ENCODE results near the gene TLX3.

Gene TLX3

DNA sequence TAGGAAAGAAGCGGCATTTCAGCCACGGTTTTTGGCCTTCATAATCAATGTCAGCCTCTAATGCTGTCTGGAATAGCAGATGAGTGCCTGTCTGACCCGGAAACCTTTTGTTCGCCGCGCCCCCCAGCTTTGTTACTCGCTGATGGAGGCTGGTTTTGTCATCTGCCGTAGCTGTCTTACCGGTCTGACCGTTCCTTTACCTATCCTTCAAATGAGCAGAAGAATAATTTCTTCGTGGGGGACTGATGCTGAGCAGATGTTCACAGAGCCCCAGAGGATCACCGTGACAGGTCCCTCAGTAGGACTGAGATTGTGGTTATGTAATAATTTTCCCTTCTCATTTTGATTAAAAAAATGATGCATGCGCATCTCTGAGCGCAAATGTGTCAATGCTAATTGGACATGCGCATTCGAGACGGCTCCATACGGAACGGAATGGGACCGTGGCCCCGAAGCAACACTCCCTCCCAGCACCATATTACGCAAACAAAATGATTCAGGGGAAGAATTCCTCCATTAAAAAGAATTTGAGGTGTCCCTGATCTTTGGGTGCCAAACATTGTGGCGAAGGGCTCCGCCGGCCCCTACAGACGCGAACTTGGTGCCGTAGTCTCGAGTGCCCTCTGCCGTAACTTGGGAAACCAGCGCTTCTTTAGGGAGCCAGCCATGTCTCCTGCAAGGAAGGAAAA lies 27.6 kb downstream of the TLX3 start:
- TF ChIP-seq, protein P1, sequence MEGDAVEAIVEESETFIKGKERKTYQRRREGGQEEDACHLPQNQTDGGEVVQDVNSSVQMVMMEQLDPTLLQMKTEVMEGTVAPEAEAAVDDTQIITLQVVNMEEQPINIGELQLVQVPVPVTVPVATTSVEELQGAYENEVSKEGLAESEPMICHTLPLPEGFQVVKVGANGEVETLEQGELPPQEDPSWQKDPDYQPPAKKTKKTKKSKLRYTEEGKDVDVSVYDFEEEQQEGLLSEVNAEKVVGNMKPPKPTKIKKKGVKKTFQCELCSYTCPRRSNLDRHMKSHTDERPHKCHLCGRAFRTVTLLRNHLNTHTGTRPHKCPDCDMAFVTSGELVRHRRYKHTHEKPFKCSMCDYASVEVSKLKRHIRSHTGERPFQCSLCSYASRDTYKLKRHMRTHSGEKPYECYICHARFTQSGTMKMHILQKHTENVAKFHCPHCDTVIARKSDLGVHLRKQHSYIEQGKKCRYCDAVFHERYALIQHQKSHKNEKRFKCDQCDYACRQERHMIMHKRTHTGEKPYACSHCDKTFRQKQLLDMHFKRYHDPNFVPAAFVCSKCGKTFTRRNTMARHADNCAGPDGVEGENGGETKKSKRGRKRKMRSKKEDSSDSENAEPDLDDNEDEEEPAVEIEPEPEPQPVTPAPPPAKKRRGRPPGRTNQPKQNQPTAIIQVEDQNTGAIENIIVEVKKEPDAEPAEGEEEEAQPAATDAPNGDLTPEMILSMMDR (IDR thresholded peaks at IDR 0.05; ENCODE audit: borderline replicate concordance, control extremely low read depth, extremely low read depth, insufficient read depth, missing control alignments): peak; percentile 27
- in situ Hi-C loops (cut with MboI; ENCODE audit: low sequenced_read_pairs, unreplicated experiment): loop anchor here (25.0 kb wide), 1 partner anchor 599 kb away; no protein-coding TSS in a partner anchor
- DNase-seq (ENCODE audit: low spot score): no peak

DNA sequence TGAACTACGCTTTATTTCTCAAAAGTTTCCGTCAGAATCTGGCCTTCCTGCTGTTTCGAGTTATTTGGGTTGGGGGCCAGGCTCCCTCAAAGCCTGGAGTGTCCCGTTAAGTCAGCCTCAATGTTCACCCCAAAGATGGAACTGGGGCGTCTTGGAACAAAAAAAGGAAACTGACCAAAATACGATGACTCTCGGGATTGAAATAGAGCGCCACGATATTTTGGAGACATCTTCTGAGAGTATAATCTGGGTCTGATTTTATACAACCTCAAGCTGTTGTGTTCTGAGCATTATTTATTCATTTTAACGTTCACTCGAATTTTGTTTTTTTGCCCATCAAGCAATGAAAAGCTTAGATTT lies 28.1 kb downstream of the TLX3 start:
- TF ChIP-seq, protein P1 (IDR thresholded peaks at IDR 0.05; ENCODE audit: borderline replicate concordance, control extremely low read depth, extremely low read depth, insufficient read depth, missing control alignments): no peak
- DNase-seq (ENCODE audit: low spot score): no peak
- in situ Hi-C loops (cut with MboI; ENCODE audit: low sequenced_read_pairs, unreplicated experiment): loop anchor here (25.0 kb wide), 1 partner anchor 600 kb away; no protein-coding TSS in a partner anchor

- in situ Hi-C loops (cut with MboI; ENCODE audit: low sequenced_read_pairs, unreplicated experiment): loop anchor here (25.0 kb wide), 1 partner anchor 603 kb away; no protein-coding TSS in a partner anchor
- TF ChIP-seq, protein P1 (IDR thresholded peaks at IDR 0.05; ENCODE audit: borderline replicate concordance, control extremely low read depth, extremely low read depth, insufficient read depth, missing control alignments): no peak
- no peak for DNase-seq (ENCODE audit: low spot score)
These were observed 31.0 kb downstream of the TLX3 start for GRCh38 chr5:171340042-171340441.

DNA sequence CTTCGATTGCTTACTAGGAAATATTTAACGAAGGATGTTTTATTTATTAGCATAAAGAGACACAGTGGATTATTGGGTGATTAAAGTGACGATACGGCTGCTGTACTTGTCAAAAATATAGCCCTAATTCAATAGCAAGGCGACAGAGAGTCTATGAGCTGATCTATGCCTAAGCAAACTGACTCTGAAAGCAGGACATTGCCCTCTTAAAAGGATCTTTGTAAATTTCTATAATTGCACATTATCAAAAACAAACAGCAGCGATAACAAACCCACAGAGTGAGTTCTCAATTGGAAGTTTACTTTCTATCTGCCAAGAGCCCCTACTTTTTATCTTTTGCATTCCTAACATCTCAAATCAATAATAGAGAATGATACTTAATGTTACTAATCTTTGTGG lies 31.4 kb downstream of the TLX3 start:
- in situ Hi-C loops (cut with MboI; ENCODE audit: low sequenced_read_pairs, unreplicated experiment): loop anchor here (25.0 kb wide), 1 partner anchor 603 kb away; no protein-coding TSS in a partner anchor
- no peak for DNase-seq (ENCODE audit: low spot score)
- TF ChIP-seq, protein P1 (IDR thresholded peaks at IDR 0.05; ENCODE audit: borderline replicate concordance, control extremely low read depth, extremely low read depth, insufficient read depth, missing control alignments): no peak

GRCh38 chr5:171342362-171343111 lies 33.5 kb downstream of the TLX3 start:
- TF ChIP-seq, protein P1 (IDR thresholded peaks at IDR 0.05; ENCODE audit: borderline replicate concordance, control extremely low read depth, extremely low read depth, insufficient read depth, missing control alignments): peak; percentile 52
- DNase-seq (ENCODE audit: low spot score): peak; percentile 67
- in situ Hi-C loops (cut with MboI; ENCODE audit: low sequenced_read_pairs, unreplicated experiment): loop anchor here (25.0 kb wide), 1 partner anchor 605 kb away; no protein-coding TSS in a partner anchor

- DNase-seq (ENCODE audit: low spot score): no peak
- TF ChIP-seq, protein P1 (IDR thresholded peaks at IDR 0.05; ENCODE audit: borderline replicate concordance, control extremely low read depth, extremely low read depth, insufficient read depth, missing control alignments): no peak
- in situ Hi-C loops (cut with MboI; ENCODE audit: low sequenced_read_pairs, unreplicated experiment): loop anchor here (25.0 kb wide), 1 partner anchor 608 kb away; no protein-coding TSS in a partner anchor
These were observed 36.0 kb downstream of the TLX3 start for GRCh38 chr5:171344936-171345608.
